Gastrocnemius medialis (tissue), 4 donors: ENCODE results near the gene MDH2.

ENCODE experiments used
- POLR2A ChIP-seq, 2 donors: fragments of 450-650 bp; IDR thresholded peaks; one replicate each; pipeline ENCODE4 v1.6.1; 2017; ENCODE audit warnings: antibody characterized with exemption in 2 of 2, mild to moderate bottlenecking in 2 of 2, moderate library complexity in 2 of 2
- TF ChIP-seq, protein P1 (sequence below), 5 experiments: fragments of 450-650 bp in 3 of 5; fragments of 200-600 bp in 2 of 5; sonication (generic) in 2 of 5; IDR thresholded peaks in 4 of 5; conservative IDR thresholded peaks in 1 of 5; 1 replicate in 4 of 5; 2 replicates in 1 of 5; pipeline ENCODE4 v1.5.1; 2016 to 2019; ENCODE audit warnings: antibody characterized with exemption in 5 of 5, mild to moderate bottlenecking in 3 of 5, moderate library complexity in 3 of 5

DNA sequence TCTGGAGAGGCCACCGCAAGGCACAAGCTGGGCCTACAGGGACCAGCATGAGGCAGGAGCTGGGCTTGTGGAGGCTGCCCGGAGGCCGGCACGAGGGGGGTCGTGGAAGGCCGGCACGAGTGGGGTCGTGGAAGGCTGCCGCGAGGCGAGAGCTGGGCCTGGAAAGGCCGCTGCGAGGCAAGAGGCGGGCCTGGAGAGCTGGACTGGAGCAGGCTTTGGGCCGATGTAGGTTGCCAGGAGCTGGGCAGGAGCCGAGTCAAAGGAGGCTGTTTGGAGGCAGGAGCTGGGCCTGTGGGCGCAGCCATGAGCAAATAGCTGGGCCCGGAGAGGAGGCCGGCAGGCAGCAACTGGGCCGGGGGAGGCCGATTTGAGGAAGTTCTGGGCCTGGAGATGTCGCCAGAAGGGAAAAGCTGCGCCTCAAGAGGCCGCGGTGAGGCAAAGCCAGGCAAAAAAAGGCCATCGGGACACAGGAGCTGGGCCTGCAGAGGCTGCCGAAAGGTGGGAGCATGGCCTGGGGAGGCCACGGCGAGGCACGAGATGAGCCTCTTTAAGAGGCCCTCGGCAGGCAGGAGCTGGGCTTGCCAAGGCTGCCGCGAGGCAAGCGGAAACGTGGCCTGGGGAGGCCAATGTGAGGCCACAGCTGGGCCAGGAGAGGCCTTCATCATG, 26.5 kb downstream of the MDH2 start:
- TF ChIP-seq, protein P1, sequence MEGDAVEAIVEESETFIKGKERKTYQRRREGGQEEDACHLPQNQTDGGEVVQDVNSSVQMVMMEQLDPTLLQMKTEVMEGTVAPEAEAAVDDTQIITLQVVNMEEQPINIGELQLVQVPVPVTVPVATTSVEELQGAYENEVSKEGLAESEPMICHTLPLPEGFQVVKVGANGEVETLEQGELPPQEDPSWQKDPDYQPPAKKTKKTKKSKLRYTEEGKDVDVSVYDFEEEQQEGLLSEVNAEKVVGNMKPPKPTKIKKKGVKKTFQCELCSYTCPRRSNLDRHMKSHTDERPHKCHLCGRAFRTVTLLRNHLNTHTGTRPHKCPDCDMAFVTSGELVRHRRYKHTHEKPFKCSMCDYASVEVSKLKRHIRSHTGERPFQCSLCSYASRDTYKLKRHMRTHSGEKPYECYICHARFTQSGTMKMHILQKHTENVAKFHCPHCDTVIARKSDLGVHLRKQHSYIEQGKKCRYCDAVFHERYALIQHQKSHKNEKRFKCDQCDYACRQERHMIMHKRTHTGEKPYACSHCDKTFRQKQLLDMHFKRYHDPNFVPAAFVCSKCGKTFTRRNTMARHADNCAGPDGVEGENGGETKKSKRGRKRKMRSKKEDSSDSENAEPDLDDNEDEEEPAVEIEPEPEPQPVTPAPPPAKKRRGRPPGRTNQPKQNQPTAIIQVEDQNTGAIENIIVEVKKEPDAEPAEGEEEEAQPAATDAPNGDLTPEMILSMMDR (IDR thresholded peaks at IDR 0.05 in 4 of 5, conservative IDR thresholded peaks at IDR 0.05 in 1 of 5): no peak
- no peak for TF ChIP-seq POLR2A (IDR thresholded peaks at IDR 0.05)
